ENCODE data around the gene GPR135. TPM values are rescaled to one million over a fixed set of nuclear protein-coding genes. Genes with fewer than 3 reads are reported as not detected.

Gene GPR135
- polyA plus RNA-seq, 2 of the 4 experiments (the other 2 are of a cell fraction), result 1.5 to 3.6 TPM

GRCh38 chr14:59415836-59416602 lies 49.2 kb downstream of the GPR135 start:
- no peak for FAIRE-seq
- WGBS (ENCODE audit: missing lambda C conversion rate), result 79% methylated on average over 5 of the region's 5 CpGs

More at GRCh38 chr14:59415836-59416602, 49.2 kb downstream of the GPR135 start:
- no peak overlapping the region for H3K27ac ChIP-seq
- CTCF ChIA-PET, result no interaction called here
- H3K9me3 ChIP-seq, result no peaks in the 10 kb centered on the region
- TF ChIP-seq GATA3 (IDR thresholded peaks at IDR 0.05; ENCODE audit: borderline replicate concordance) (no peak), MAFK (IDR thresholded peaks at IDR 0.05; ENCODE audit: partially characterized antibody) (no peak), POLR2A (IDR thresholded peaks at IDR 0.05; ENCODE audit: low read length) (no peak), RARB (CRISPR knock-in tag; IDR thresholded peaks at IDR 0.05) (no peak)
- TF ChIP-seq, protein P1, sequence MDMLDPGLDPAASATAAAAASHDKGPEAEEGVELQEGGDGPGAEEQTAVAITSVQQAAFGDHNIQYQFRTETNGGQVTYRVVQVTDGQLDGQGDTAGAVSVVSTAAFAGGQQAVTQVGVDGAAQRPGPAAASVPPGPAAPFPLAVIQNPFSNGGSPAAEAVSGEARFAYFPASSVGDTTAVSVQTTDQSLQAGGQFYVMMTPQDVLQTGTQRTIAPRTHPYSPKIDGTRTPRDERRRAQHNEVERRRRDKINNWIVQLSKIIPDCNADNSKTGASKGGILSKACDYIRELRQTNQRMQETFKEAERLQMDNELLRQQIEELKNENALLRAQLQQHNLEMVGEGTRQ (IDR thresholded peaks at IDR 0.05), result no peak
- H3K4me1 ChIP-seq, result no peaks in the 10 kb centered on the region
- ATAC-seq (no peak; a peak in 1 of 6 replicates), DNase-seq (ENCODE audit: low read depth in 1 of 2, low spot score in 1 of 2) (no peak)
- H3K4me3 ChIP-seq, result no peak overlapping the region
- no peak overlapping the region for H3K4me2 ChIP-seq
- POLR2A ChIA-PET, result interaction anchor here (0.5 to 0.9 kb wide), 2 partner anchors 24 to 54 kb away, joined by 3 to 6 read pairs; no protein-coding TSS in a partner anchor

Other genes with a start within 250 kb of the GPR135 start
- 67.9 and 100.0 TPM in 2 replicates for gene L3HYPDH, start 19.0 kb upstream of the GPR135 start, polyA plus RNA-seq (2011; rRNA removed)
- gene L3HYPDH, start 19.0 kb upstream of the GPR135 start, polyA plus RNA-seq (2017; fragmentation: RNase III; extraction: RNeasy Plus Mini Kit Qiagen cat#74134 plus additional on column Dnase treatment), result 47.5 to 56.8 TPM (median 53.8 TPM) in 3 replicates
- gene JKAMP, start 19.1 kb upstream of the GPR135 start, polyA plus RNA-seq (2011; rRNA removed), result 254 and 266 TPM in 2 replicates
- gene JKAMP, start 19.1 kb upstream of the GPR135 start, polyA plus RNA-seq (2017; fragmentation: RNase III; extraction: RNeasy Plus Mini Kit Qiagen cat#74134 plus additional on column Dnase treatment), result 86.8 to 89.4 TPM (median 89.1 TPM) in 3 replicates
- not detected in 2 replicates for gene CCDC175, start 111.4 kb upstream of the GPR135 start, polyA plus RNA-seq (2011; rRNA removed)
- not detected in 3 replicates for gene CCDC175, start 111.4 kb upstream of the GPR135 start, polyA plus RNA-seq (2017; fragmentation: RNase III; extraction: RNeasy Plus Mini Kit Qiagen cat#74134 plus additional on column Dnase treatment)

Measured in A549 (cell line).